Endothelial cell of umbilical vein (primary cell): ENCODE results near the gene LIMS4.
"Not testable (repeated sequence)": the region's sequence is repeated elsewhere in the genome, so short reads cannot be mapped to it uniquely, and the experiment has no call there.

Experiments
- CTCF ChIP-seq, 2 donors: IDR thresholded peaks; 1 replicate in 1 of 2; 2 replicates in 1 of 2; pipeline ENCODE4 v1.5.1; 2011; ENCODE audit warnings: low read length in 2 of 2, mild to moderate bottlenecking in 2 of 2, moderate library complexity in 2 of 2, control low read depth in 1 of 2, inconsistent platforms in 1 of 2, low read depth in 1 of 2; ENCODE audit not compliant: insufficient read depth in 1 of 2; ENCODE audit errors: extremely low read depth in 1 of 2
- EZH2 ChIP-seq: IDR thresholded peaks from 2 replicates; pipeline ENCODE4 v1.6.1; 2012; ENCODE audit warnings: borderline replicate concordance, low read depth, mild to moderate bottlenecking, moderate library complexity, low read length, inconsistent platforms; ENCODE audit not compliant: severe bottlenecking
- POLR2A ChIP-seq: IDR thresholded peaks from 2 replicates; pipeline ENCODE4 v1.6.1; 2012; ENCODE audit warnings: low read depth, mild to moderate bottlenecking, control low read depth, low read length

- TF ChIP-seq CTCF (IDR thresholded peaks at IDR 0.05; ENCODE audit: extremely low read depth in 1 of 2, insufficient read depth in 1 of 2, low read depth in 1 of 2, low read length in 2 of 2); EZH2; POLR2A: not testable (repeated sequence)
Observed at GRCh38 chr2:110407142-110407541, 65.5 kb downstream of the LIMS4 start.
